ENCODE data around the gene RBP3.

RBP3 gene

DNA sequence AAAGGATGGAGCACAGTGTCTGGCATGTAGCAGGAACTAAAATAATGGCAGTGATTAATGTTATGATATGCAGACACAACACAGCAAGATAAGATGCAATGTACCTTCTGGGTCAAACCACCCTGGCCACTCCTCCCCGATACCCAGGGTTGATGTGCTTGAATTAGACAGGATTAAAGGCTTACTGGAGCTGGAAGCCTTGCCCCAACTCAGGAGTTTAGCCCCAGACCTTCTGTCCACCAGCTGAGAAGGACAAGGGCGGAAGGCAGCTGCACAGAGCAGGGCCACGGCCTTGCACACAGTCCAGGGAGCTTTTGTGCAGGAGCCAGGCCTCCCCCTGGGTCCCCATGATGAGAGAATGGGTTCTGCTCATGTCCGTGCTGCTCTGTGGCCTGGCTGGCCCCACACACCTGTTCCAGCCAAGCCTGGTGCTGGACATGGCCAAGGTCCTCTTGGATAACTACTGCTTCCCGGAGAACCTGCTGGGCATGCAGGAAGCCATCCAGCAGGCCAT lies at the start of gene RBP3:
Gene RBP3, plus strand, starts transcription at position 226 of the 514 bp plus-strand sequence. Its CDS starts 122 bp downstream, at position 348.
- DNase-seq = no peak

GRCh38 chr10:47298715-47299114 lies 49.4 kb upstream of the RBP3 start:
- DNase-seq = no peak

DNA sequence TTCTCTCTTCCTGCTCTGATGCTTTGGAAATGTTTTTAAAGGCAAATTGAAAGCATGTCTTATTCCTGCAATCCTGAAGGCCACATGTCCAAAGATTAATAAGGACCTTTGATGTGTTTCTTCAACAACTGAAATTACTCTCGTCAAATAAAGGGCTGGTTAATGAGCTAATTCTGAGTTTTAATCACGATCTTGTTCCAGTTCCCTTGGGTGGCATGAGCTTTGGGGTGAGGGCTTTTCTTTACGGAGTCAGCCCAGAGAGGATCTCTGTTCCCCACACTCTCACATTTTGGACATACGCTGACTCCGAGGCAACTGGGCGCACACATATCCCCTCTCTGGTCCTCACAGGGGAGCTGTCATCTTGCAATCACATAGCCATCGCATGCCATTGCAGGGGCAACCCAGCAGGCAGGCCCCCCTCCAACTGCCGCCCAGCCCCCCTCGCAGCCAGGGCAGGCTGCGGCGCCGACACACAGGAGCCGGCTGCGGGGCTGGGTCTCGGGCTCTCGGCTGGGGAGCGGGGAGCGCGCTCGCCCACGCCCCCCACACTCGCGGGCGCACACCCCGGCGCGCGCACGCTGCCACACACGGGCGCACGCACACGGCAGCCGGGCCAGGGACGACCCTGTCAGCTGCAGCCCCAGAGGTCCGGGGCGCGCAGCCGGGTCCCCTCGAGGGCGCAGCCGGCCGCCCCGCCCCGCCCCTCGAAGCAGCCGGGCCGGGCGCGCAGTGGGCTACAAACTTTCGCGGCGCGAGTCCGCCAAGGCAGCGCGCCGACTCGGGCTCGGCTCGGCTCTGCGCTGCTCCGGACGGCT lies 48.3 kb upstream of the RBP3 start, which contains the start of gene GDF10:
Gene GDF10, plus strand, starts transcription at position 587 of the 818 bp plus-strand sequence. CDS start 455 bp downstream, outside the sequence.
- peak in 2 of 56 donors; percentile 10 to 14 for DNase-seq

DNA sequence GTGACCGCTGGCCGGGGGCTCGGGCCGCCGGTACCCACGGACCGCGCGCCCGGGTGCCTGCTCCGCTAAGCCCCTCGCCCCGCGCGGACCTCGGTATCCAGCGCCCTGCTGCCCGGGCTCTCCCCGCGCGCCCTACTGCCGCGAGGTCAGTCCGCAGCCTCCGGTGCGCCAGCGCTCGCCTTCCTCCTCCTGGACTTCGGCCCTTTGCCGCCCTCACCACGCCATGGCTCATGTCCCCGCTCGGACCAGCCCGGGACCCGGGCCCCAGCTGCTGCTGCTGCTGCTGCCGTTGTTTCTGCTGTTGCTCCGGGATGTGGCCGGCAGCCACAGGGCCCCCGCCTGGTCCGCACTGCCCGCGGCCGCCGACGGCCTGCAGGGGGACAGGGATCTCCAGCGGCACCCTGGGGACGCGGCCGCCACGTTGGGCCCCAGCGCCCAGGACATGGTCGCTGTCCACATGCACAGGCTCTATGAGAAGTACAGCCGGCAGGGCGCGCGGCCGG lies 47.7 kb upstream of the RBP3 start:
- DNase-seq = no peak

DNA sequence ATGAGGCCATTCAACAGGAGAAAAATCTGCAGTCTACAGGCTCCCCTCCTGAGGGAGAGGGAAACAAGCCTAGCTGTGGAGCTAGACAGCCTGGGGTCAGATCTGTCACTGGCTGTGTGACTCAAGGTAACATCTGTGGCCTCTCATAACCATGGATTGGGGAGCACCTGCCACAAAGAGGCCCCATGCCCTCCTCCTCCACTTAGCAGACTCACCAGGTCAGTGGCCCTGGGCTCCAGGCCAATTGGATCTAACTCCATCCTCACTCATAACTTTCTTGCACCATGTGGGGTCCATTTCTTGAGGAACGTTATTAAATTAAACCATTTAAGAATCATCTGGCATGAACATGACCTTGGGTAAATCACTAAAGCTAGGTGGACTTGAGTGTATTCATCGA lies 46.3 kb upstream of the RBP3 start:
- no peak for DNase-seq

DNA sequence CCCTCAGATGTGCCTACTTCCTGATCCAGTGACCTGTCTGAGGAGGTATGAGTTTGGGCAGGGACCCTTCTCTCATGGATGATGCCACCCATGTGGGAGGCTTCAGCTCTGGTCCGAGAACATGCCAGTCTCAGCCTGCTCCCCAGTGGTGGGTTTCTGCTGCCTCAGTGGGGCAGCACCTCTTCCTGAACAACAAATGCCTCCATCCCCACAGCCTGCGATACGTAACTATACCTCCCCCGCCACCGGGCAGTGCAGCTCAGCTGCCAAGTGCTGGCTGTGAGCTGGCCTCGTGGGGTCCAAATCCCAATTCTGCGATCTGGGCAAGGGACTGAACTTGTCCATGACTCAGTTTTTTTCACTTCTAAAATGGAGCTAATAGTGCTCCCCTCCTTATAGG lies 45.1 kb upstream of the RBP3 start:
- no peak for DNase-seq

DNA sequence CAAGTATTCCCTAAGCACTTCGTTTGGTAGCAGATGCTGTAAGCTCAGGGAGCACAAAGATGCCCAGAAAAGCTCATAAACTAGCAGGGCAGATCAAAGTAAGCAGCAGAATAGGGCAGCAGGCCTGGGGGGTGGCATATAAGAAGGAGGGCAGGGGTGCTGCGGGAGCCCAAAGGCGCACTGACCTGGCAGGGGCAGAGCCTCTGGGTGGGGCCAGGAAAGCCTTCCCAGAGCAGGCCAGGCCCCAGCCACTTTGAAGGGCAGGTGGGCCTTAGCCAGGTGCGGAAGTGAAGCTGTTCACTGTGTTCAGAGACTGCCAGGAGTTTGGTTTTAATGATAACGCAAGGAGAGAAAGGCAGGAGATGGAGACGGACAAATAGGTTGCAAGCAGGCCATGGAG lies 44.3 kb upstream of the RBP3 start:
- no peak for DNase-seq

DNA sequence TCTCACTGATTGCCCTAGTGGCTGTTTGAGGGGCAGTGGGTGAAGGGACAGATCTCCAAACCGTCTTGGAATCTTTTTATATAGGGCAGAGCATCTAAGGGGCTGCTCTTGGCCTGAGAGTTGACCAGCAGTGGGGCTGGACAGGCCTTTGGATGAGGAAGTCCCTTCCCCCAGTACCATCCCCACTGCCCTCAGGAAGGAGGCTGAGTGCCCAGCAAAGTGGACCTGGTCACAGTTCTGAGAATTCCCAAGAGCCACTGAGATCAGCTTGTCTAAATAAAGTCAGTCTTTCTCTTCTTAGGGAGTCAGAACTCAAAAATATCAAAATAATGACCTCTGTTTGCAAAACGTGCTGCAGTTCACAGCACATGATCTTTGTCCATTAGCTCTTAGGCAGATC lies 42.6 kb upstream of the RBP3 start:
- DNase-seq = no peak

GRCh38 chr10:47306387-47307210 lies 41.6 kb upstream of the RBP3 start:
- no peak for DNase-seq

- no peak for DNase-seq
Measured at GRCh38 chr10:47307381-47307780, 40.8 kb upstream of the RBP3 start.

DNA sequence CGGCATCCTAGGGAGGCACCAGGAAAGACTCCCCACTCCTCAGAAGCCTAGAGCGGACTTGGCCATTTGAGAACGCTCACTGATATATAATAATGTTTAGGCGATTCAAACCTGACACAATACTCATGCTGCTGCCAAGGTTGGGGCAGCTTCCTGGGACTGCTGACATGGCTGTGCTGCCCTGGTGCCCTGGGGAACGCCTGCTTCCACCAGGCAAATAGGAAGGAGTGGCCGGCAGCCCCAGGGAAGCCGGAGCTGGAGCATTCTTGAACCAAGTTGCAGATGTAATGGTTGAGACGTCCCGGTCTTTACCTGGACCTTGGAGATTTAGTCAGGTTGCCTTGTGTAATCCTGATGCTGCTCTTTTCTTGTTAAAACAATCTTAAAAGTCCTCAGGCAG lies 39.4 kb upstream of the RBP3 start:
- no peak for DNase-seq

DNA sequence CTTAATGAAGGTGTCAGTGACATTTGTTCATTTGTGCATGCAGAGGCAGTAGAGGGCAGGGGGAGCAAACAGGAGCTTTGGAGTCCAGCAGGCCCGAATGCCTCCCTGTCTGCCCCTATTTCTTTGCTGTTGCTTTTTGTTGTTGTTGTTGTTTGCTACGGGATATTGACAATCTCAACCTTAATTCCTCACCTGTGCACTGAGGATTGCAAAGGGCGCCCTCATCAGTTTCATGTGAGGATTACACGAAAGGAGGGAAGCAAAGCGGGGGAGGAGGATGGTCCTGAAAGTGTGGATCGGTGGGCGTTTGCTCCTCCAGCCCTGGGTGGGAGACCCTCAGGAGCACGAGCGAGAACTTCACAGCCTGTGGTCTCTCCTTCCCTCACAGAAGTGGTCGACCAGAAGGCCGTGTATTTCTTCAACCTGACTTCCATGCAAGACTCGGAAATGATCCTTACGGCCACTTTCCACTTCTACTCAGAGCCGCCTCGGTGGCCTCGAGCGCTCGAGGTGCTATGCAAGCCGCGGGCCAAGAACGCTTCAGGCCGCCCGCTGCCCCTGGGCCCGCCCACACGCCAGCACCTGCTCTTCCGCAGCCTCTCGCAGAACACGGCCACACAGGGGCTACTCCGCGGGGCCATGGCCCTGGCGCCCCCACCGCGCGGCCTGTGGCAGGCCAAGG lies 38.6 kb upstream of the RBP3 start:
- no peak for DNase-seq

- DNase-seq = no peak
Measured at GRCh38 chr10:47310090-47310505, 38.1 kb upstream of the RBP3 start.

DNA sequence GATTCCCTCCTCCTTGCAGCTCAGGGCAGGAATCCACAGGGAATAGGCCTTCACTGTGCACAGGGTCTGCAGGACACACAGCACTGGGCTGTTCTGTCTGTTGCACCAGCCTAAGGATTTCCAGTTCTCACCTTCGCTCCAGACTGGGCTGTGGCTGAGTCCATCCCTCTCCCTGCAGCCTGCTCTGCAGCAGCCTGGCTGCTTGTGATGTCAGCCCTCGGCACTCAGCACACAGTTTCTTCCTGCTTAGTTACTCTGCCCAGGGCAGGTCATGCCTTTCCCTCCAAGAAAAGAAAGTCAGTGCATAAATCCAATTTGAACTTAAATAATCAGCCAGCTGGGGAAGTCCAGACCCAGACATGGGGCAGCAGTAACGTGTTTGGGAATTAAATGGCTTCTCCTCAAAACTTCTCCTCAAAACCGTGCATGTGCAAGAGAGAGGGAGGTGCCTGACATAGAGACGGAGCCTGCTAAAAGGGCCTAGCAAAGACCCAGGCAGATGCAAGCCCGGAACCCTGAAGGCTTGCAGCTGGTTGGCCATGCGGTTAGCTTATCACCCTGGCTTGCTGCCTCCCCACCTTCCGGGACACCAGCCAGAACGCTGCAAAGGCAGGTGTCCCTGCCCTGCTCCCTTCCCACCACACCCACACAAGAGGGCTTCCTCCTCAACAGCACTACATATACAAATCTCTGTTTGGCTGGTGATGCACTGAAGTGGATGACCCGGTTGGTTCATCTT lies 36.8 kb upstream of the RBP3 start:
- DNase-seq = no peak

DNA sequence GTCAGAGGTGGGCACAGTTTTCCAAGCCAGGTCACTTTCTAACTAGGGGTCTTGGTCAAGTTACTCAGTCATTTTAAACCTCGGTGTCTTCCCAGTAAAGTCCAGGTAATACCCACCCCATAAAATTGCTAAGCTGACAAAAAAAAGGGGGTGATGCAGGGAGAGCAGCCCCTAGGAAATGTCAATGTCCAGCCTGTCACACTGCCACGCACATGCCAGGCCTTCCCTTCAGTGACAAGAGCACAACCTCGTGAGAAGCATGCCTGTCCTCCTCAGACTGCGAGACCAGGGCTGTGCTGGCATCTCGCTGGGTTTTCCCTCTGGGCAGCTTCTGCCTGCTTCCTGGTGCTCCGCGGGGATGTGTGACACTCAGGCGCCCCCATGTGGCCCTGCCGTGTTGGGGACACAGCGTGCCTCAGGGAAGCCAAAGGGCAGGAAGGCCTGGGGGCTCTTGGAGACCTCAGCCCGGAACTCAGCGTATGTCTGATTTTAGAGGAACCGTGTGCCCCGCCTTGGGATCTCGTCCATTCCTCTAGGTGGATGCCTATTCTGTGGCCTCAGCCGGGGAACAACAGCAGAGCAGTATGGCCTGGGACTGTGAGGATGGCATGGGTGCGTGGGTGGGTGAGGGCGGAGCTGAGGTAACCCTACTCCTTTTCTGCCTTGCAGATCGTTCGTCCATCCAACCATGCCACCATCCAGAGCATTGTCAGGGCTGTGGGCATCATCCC lies 36.1 kb upstream of the RBP3 start:
- peak in 54 of 56 donors; percentile 10 to 87 (median 60) for DNase-seq

GRCh38 chr10:47312663-47312995 lies 35.5 kb upstream of the RBP3 start:
- no peak for DNase-seq

GRCh38 chr10:47314416-47314970 lies 33.7 kb upstream of the RBP3 start:
- no peak for DNase-seq

GRCh38 chr10:47315421-47315820 lies 32.7 kb upstream of the RBP3 start:
- DNase-seq = no peak

- DNase-seq = no peak
Measured at GRCh38 chr10:47316131-47316530, 32.0 kb upstream of the RBP3 start.

GRCh38 chr10:47317251-47317650 lies 30.9 kb upstream of the RBP3 start:
- no peak for DNase-seq
